GM21515 (cell line): ENCODE data around the gene FXYD1.

Source experiments
- ATAC-seq: cut with Tn5 transposase; IDR thresholded peaks from one replicate; pipeline ENCODE4 v1.9.1; 2021; ENCODE audit not compliant: unreplicated experiment

Gene FXYD1

DNA sequence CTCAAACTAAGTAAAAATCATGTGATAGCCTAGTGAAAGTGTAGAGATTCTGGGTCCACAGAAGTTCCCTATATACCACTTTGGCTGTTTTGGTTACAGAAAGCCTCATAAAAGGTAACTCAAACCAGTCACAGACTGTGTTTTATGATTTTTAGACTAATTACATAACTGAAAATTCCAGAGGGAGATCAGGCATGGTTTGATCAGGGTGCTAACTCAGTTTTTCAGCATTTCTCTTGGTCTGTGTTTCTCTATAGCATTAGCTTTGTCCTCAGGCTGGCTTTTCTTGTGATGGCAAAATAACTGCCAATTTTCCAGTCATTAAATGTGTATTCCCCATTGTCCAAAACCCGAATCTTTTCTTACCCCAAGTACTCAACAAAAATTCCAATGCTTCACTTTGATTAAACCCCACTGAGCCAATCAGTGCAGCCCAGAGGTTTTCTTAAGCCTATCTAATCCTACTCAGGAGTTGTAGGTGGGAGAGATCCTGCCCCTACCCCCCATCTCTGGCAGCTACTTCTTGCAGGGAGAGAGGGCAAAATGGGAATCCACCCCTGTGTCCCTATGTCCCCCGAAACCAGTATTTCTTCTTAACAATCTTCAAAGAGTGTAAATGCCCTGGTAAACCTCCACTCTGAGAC lies 31.6 kb upstream of the FXYD1 start:
- ATAC-seq = no peak

DNA sequence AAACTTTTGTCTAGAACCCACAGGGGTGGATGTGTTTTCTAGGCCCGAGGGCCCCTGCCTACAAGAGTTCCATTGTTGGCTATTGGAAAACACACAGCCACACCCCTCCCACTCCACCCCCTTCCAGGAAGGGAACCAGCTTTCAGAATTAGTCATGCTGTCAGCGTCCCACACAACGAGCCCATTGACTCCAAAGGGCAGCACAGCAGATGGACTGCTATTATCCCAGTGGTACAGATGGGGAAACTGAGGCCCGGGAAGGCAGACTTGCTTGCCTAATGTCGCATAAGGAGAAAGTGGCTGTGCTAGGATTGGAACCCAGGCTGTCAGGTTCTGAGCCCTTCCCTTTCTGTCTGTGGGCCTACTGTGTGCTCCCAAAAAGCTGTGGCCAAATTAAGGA lies 31.1 kb upstream of the FXYD1 start:
- no peak for ATAC-seq

DNA sequence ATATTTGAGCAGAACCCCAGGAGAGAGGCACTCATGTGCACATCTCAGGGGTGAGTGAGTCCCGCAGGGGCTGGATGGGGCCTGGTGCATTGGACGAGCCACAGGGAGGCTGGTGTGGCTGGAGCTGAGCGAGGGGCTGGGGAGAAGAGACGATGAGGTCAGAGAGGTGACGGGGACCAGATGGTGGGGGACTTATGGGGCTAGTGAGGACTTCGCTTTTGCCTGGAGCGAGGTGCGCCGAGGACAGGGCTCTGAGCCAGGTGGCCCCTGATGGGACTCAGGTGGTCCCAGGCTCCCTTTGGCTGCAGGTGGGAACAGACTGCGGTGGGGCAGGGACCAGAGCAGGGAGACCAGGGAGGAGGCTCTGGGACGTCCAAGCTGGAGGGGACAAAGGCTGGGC lies 29.9 kb upstream of the FXYD1 start:
- ATAC-seq = no peak

DNA sequence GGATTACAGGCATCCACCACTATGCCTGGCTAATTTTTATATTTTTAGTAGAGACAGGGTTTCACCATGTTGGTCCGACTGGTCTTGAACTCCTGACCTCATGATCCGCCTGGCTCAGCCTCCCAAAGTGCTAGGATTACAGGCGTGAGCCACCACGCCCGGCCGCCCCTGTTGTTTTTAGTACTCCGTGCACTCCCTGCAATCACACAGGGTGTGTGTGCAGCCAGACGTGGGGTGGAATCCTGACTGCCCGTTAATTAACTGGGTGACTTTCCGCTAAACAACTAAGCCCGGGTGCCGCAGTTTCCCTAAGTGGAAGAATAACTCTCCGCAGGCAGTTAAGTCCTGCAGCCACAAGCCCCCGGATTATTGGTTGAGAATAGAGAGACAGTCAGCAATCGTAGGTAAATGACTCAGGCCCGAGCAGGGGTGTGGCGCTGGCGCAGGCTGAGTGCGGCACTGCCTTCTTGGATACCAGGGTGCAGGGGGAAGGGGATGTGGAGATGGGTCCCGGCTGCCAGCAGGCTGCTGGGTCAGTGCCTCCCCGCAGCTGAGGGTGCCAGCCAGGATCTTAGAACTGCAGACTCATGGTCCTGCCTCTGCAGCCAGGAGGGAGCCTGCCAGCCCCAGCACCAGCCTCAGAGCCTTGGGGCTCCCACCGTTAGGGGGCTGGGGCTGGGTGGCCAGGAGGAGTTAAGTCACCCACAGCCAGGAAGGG lies 29.1 kb upstream of the FXYD1 start:
- no peak for ATAC-seq

DNA sequence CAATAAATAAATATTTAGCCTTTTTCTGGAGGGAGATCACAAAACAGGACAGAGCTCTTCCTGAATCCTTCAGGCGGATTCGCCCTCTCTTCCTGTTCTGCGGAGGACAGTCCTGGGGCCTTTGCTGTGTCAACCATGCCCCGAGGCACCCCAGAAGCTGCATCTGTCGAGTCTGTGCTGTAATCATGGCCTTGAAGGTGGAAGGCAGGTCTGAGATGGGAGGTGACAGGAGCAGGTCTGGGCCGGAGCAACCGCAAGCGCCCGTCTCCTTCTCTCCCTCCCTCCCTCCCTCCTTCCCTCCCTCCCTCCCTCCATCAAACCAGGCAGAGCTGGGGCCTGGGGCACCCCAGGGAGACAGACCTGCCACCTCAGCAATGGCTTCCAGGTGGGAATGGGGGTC lies 27.6 kb upstream of the FXYD1 start:
- ATAC-seq = no peak

DNA sequence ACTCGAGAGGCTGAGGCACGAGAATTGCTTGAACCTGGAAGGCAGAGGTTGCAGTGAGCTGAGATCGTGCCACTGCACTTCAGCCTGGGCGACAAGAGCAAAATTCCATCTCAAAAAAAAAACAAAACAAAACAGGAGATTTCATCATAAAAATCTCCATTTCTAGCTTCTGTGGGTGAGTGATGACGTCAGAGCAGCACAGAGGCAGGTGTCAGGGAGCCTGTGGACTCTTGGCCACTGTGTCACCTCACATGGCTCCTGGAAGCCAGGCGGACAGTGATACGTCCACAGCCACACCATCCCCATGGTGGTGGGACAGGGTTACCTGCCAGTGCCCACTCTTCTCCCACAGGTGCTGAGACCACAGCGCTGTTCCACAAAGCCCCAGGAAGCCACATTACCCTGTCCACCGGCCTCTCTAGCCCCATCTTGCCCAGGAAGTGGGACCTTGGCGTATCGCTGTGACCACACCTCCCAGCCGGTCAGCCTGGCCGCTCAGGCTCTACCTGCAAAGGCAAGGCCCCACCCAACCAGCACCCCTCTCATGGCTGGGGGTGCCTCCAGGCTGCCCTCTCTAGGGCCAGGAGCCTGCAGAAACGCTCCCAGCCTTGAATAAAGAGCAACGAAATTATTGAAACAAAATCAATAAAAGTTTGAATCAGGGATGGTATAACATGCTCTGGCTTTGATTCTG lies 25.5 kb upstream of the FXYD1 start:
- ATAC-seq = no peak

DNA sequence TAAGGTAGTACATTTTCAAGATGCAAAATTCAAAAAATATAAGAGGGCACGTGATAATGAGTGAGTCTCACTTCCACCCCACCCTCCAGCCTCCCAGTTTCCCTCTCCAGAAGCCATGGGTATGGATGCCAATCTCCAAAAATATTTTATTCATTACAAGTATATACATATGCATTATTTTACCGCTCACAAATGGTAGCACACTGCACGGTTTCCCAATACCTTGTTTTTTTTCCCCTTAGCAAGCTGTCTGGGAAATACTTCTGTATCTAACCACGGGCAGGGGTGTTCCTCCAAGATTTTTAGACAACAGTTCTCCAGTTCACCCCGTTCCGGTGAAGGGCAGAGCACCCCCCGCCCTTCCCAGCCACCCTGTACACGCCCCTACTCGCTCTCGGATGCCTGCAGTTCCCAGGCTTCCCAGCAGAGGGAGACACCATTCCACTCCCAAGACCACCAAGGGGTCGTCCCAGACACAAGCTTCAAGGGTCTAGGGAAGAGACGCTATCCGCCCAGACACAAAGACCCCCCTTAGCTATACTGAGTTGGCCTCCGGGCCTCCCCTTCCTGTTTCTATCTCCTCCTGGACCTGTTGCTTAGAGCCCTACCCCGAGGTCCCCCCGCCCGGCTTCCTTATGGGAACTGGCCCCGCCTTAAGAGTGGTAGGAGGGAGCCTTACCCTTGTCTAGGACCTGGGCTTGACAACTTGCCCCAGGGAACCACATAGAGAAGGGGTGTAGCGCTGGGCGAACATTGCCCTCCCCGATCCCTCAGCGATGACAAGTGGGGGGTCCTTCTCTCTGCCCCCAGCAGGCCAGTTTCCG lies 24.1 kb upstream of the FXYD1 start:
- ATAC-seq = no peak

DNA sequence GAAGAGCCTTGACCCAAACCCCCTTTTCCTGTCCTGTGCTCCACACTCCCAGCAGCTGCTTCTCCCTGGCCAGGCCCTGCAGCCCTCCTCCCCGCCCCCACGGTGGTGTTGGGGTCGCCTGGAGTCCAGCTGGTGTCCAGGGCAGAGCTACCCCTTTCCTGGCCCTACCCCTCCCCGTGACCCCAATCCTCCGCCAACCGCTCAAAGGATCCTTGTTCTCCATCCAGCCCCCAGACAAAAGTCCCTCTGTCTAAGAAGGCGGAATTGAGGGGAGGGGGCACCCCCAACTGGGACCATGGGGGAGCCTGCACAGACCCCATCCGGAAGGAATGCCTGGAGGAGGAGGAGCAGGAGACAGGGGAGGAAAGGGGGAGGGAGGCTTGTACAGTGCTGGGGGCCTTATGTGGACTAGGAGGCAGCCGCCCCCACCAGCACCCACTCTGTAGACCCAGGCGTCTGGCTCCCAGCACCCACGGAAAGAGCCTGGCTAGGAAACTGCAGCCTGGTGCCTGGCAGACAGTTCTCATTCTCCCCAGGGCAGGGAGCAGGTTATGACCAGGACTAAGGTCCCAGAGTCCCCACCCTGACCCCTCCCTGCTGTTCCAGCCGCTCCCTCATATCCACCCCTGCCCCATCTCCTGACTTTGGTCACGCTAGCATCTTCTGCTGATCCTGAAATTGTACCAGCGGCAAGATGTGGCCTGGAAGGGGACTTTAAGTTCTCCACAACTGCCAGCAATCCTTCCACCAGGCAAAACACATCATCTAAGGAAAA lies 23.3 kb upstream of the FXYD1 start, which contains the start of gene FXYD3:
Gene FXYD3 (plus strand): TSS at position 647 of the 775 bp plus-strand sequence. CDS start 3,554 bp downstream, outside the sequence.
- ATAC-seq = no peak

DNA sequence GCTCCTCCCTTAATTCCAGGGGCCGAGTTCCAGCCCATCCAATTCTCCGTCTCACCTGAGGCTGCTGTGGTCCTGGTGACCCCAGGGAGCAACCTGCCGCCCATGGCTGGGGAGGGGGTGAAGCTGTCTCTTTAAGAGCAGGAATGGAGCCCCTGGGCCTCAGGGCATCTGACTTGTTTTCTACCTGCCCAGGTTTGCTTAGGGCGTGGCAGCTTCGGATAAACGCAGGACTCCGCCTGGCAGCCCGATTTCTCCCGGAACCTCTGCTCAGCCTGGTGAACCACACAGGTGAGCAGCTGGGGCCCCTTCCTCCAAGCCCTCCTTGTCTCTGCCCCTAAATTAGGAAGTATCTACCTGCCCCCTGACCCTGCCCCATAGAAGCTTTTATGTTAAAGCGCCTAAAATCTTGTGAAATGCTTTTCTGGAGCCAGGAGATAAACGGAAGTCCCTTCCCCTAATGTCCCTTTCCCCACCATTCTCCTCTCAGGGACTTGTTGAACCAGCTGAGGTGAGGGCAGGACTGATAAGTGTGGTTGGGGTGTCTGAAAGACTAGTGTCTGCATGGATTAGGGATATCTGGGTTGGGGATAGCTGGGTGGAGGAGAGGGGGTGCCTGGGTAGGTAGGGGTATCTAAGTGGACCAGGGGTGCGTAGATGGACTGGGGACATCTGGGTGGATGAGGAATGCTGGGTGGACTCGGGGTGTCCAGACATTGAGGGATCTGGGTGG lies 22.4 kb upstream of the FXYD1 start:
- ATAC-seq = no peak

DNA sequence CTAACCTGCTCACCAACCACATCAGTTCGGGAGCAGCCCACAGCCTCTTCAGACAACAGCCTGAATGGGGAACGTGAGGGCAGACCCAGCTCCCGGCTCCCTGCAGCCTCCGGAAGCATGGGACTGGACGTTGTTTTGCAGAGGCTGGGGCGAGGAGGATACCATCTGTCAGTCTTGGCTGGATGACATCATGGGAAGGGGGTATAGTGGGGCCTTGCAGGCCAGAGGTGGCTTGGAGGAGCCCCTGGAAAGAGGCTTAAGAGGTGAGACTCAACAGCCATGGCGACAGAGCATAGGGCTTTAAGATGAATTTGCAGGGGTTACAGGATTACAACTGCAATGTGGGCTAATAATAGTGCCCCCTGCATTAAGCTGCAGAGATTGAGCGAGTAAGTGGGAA lies 21.5 kb upstream of the FXYD1 start:
- no peak for ATAC-seq

DNA sequence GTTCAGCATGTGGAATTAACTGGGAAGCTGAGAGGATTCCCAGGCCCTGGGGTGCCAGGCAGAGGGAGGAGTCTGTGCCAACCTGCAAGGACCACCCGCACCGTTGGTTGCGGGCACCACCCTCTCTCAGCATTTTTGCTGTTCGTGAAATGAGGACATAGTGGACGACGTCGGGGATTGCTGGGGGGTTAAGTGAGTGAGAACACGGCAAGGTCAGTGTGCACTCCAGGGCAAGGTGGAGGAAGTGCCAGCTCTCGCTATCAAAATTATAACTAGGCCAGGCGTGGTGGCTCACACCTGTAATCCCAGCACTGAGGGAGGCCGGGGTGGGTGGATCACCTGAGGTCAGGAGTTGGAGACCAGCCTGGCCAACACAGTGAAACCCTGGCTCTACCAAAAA lies 20.8 kb upstream of the FXYD1 start:
- ATAC-seq = no peak

DNA sequence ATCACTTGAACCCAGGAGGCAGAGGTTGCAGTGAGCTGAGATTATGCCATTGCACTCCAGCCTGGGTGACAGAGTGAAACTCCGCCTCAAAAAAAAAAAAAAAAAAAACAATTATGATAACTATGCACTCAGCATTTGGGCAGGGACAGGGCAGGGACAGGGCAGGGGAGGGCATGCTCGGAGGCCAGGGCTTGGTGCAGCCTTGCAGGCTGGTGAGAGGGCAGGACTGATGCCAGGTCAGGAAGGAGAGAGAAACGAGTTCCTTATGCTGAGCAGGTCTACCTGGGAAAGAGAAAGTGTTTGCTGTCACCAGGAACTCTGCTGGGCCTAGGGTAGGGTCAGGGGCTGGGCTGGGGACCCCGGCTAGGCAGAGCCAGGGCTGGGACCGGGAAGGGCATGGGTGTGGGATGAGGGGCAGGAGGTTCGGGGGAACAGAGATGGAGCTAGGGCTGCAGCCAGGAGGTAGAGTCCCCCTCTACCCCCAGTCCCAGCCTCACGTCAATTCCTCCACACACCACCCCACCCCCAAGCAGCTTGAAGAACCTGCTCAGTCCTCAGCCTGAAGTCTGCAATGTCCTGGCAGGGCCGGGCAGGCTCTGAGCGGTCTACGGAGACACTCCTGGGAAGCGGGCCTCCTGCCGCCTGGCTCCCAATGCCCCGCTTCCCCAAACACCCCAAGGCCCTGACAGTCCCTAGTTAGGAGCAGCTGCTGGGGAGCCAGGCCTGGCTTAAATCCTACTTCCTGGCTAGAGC lies 20.2 kb upstream of the FXYD1 start:
- ATAC-seq = no peak

DNA sequence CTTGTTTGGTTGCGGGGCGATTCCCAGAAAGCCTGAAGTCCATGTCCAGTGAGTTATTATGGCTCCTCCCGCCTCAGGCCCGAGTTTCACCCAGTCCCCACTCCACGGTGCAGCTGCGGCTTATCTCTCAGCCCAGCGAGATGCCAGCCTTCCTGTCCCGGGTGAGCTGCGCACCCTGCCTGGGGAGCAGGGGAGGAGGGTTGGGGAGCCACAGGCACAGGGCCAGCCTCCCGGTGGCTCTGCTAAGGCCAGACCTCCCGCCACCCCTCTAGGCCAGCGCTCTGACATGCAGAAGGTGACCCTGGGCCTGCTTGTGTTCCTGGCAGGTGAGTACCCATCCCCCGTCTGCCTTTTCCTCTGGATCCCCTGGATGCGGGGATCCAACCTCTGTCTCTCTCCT lies 19.5 kb upstream of the FXYD1 start:
- no peak for ATAC-seq

DNA sequence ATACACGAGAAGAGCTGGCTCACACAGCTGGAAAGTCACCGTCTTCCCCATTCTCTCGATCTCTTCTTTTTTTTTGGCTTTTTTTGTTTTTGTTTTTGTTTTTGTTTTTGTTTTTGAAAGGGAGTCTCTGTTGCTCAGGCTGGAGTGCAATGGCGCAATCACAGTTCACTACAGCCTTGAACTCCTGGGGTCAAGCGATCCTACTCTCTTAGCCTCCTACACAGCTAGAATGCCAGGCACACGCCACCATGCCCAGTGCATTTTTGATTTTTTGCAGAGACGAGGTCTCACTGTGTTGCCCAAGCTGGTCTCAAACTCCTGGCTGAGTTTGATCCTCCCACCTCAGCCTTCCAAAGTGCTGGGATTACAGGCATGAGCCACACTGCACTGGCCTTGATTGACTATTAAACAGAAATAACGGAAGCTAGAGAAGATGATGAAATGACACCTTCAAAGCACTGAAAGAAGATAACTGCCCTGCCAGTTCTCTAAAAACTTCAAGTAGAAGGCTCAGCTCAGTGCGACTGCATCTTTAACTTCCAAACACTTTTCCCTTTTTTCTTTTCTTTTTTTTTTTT lies 19.0 kb upstream of the FXYD1 start:
- no peak for ATAC-seq

DNA sequence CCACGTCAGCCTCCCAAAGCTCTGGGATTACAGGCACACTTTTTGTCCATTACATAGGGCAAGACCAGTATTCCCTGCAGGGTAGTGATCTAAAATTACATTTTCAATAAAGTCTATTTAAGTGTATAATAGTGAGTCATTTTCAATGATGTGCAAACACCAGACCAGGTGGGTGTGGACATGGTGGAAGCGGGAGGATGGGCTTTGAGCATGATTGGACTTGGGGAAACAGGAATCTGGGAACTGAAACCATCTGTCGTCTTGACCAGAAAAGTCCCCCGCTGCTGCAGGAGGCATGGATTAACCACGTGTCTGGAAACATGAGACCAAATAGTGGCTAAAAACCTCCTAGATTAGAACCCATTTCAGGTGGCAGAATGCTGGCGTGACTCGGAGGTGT lies 18.1 kb upstream of the FXYD1 start:
- ATAC-seq = no peak

DNA sequence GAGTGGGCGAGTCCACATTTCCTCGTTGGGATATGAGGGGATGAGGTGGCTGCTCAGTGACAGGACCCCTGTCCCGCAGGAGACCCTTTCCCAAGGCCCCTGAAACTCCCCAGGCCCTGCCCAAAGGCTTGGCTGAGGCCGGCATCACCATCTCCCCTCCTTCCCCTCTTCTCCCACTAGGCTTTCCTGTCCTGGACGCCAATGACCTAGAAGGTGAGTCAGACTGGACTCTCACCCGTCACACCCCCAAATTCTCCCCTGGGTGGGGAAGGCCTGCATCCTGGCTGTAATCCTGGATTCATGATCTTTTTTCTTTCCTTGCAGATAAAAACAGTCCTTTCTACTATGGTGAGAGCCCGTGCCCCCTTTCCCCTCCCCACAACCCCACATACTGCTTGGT lies 17.7 kb upstream of the FXYD1 start:
- no peak for ATAC-seq

DNA sequence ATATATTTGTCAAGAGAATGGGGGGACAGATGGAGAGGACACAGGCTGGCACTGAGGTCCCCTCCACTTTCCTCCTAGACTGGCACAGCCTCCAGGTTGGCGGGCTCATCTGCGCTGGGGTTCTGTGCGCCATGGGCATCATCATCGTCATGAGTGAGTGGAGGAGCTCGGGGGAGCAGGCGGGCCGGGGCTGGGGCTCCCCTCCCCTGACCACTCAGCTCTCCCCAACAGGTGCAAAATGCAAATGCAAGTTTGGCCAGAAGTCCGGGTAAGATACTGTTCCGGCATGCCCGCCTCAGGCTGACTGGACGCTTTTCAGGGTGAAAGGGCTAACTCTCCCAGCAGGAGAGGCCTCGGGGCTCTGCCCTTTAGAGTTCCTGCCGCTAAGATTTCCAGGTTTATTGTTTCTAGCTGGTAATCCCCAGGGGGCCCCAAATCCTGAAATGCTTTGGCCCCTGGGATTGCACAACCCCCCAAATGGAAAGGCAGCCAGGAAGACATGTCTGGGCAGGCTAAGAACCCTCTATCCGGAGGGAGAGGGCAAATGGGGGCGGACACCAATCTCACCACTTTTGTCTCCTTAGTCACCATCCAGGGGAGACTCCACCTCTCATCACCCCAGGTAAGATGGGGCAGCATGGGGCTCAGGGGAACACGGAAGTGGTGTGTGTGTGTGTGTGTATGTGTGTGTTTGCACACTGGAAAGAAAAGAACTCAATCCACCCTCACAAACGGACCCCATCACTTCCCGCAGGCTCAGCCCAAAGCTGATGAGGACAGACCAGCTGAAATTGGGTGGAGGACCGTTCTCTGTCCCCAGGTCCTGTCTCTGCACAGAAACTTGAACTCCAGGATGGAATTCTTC lies 15.7 kb upstream of the FXYD1 start:
- no peak for ATAC-seq

DNA sequence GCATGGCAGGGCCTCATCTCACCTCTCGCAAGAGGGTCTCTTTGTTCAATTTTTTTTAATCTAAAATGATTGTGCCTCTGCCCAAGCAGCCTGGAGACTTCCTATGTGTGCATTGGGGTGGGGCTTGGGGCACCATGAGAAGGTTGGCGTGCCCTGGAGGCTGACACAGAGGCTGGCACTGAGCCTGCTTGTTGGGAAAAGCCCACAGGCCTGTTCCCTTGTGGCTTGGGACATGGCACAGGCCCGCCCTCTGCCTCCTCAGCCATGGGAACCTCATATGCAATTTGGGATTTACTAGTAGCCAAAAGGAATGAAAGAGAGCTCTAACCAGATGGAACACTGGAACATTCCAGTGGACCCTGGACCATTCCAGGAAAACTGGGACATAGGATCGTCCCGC lies 15.1 kb upstream of the FXYD1 start:
- no peak for ATAC-seq
